ENCODE results near the gene TAP1.

Gene TAP1

DNA sequence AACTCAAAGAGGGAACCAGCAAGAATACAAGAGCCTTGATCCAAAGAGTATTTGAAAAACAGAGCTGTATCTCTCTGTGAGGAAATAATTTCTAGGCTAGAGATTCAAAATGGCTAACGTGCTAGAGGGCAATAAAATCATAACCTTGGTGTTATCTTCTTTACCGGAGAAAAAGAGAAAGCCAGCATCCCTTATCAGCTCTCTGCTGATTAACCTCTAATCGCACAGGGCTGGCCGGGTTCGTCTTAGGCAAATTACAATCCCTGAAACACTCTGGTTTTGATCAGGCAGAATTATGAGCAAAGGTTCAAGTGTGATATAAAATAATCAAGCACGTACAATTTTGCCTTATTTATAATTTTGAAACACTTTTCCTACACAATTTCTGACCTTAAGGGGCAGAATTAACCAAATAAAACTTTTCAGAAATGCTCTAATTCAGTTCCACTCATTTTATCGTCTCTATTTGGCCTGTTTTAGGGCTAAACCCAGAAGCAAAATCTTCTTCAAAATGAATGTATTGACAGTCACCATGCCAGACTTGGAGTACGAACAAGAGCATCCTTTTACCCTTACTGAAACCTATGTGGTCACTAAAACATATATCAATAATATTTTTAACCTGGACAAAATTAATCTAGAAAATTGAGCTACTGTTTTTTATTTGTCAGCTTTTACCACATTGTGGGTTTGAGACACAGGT, 14.2 kb upstream of the TAP1 start:
- H3K9me3 ChIP-seq (ENCODE audit: insufficient read depth, low read length): no peaks in the 10 kb centered on the region
- peak overlapping the region; percentile 33 for H3K4me3 ChIP-seq (ENCODE audit: low read length)
- 0 out of 2 replicates have a peak overlapping the region, but pooled peaks have one; percentile 14 for H2AFZ ChIP-seq (ENCODE audit: low read depth, low read length)
- H3K4me1 ChIP-seq (ENCODE audit: low read length): peaks cover 39% of the 10 kb centered on the region
- no peaks in the 10 kb centered on the region for H4K20me1 ChIP-seq (ENCODE audit: insufficient read depth, low read length)
- peak overlapping the region; percentile 67 for H3K4me2 ChIP-seq (ENCODE audit: low read length)
- H3K36me3 ChIP-seq (replicated peaks; ENCODE audit: low read depth, low read length): no peaks in the 10 kb centered on the region
- peaks cover 15% of the 10 kb centered on the region for H3K27me3 ChIP-seq (ENCODE audit: low read depth, low read length)
- H3K9ac ChIP-seq (ENCODE audit: low read length): peak overlapping the region; percentile 50
- no peak for TF ChIP-seq EZH2phosphoT487 (IDR thresholded peaks at IDR 0.05; ENCODE audit: low read depth)
- TF ChIP-seq, protein P1, sequence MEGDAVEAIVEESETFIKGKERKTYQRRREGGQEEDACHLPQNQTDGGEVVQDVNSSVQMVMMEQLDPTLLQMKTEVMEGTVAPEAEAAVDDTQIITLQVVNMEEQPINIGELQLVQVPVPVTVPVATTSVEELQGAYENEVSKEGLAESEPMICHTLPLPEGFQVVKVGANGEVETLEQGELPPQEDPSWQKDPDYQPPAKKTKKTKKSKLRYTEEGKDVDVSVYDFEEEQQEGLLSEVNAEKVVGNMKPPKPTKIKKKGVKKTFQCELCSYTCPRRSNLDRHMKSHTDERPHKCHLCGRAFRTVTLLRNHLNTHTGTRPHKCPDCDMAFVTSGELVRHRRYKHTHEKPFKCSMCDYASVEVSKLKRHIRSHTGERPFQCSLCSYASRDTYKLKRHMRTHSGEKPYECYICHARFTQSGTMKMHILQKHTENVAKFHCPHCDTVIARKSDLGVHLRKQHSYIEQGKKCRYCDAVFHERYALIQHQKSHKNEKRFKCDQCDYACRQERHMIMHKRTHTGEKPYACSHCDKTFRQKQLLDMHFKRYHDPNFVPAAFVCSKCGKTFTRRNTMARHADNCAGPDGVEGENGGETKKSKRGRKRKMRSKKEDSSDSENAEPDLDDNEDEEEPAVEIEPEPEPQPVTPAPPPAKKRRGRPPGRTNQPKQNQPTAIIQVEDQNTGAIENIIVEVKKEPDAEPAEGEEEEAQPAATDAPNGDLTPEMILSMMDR (IDR thresholded peaks at IDR 0.05; ENCODE audit: low read depth, low read length): no peak
- H3K27ac ChIP-seq (ENCODE audit: low read length): peak overlapping the region; percentile 70
- no peaks in the 10 kb centered on the region for H3K79me2 ChIP-seq (ENCODE audit: low read length)

DNA sequence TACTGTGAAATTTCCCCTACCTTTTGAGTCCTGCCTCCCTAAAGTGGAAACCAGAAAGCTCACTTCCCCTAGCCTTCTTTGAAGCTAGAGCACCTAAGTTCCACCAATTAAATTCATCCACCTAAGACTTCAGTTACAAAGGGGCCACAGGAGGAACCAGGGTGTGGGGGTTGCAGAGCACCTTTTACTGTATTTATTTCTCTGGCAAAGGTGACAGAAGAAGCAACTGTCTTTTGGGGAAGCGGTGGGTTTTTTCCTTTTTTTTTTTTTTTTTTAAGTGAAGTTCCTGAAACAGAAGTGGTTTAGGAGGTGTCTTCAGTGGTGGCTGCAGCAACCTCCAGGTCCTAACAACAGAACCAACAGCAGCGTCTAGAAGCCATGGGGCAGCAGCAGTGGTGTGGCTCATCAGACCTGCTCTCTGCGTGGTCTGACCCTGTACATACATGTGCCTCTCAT, 13.5 kb upstream of the TAP1 start:
- Histone ChIP-seq H2AFZ (ENCODE audit: low read depth, low read length) (0 out of 2 replicates have a peak overlapping the region, but pooled peaks have one; percentile 14), H3K27ac (ENCODE audit: low read length) (peak overlapping the region; percentile 70), H4K20me1 (ENCODE audit: insufficient read depth, low read length) (no peaks in the 10 kb centered on the region), H3K36me3 (replicated peaks; ENCODE audit: low read depth, low read length) (no peaks in the 10 kb centered on the region), H3K9me3 (ENCODE audit: insufficient read depth, low read length) (no peaks in the 10 kb centered on the region), H3K27me3 (ENCODE audit: low read depth, low read length) (peaks cover 15% of the 10 kb centered on the region), H3K9ac (ENCODE audit: low read length) (peak overlapping the region; percentile 50), H3K4me3 (ENCODE audit: low read length) (peak overlapping the region; percentile 33), H3K79me2 (ENCODE audit: low read length) (no peaks in the 10 kb centered on the region), H3K4me2 (ENCODE audit: low read length) (peak overlapping the region; percentile 67), H3K4me1 (ENCODE audit: low read length) (peaks cover 39% of the 10 kb centered on the region)
- TF ChIP-seq EZH2phosphoT487 (IDR thresholded peaks at IDR 0.05; ENCODE audit: low read depth): no peak
- TF ChIP-seq, protein P1 (IDR thresholded peaks at IDR 0.05; ENCODE audit: low read depth, low read length): no peak

DNA sequence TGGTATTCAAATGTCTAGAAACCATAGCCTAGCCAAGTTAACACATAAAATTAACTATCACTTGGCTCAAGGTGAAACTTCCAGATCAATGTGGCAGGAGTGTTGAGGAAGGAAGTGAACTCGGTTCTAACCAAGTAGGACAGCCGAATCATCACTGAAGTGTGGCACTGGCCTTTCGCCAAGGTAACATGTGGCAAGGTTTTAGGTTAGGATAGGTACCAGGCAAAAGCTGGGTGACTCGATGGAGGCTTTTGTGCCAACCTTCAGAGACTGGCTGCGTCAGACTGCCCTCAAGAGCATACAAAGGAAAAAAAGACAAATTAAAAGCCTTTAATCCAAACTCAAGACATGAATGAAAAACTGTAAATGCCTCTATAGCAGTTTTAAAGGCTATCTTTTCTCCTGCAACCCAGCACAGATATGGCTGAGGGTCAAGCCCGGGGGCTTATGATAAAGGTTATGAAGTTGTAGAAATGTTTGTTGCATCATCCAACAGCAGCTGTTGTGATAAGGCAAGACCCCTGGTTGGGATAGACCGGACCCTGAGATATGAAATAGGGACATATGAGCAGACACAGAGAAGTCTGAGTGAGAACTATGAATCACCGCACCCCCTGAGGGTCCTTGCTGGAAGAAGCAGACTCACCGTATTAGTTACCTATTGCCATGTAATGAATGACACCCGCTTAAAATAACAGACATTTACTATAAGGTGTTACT, 12.4 kb upstream of the TAP1 start:
- H2AFZ ChIP-seq (ENCODE audit: low read depth, low read length): no peak overlapping the region
- H3K4me2 ChIP-seq (ENCODE audit: low read length): peak overlapping the region; percentile 67
- peaks cover 10% of the 10 kb centered on the region for H3K27me3 ChIP-seq (ENCODE audit: low read depth, low read length)
- no peak overlapping the region for H3K4me3 ChIP-seq (ENCODE audit: low read length)
- peaks cover 42% of the 10 kb centered on the region for H3K4me1 ChIP-seq (ENCODE audit: low read length)
- H4K20me1 ChIP-seq (ENCODE audit: insufficient read depth, low read length): no peaks in the 10 kb centered on the region
- no peak for TF ChIP-seq EZH2phosphoT487 (IDR thresholded peaks at IDR 0.05; ENCODE audit: low read depth)
- TF ChIP-seq, protein P1 (IDR thresholded peaks at IDR 0.05; ENCODE audit: low read depth, low read length): no peak
- no peaks in the 10 kb centered on the region for H3K36me3 ChIP-seq (replicated peaks; ENCODE audit: low read depth, low read length)
- no peaks in the 10 kb centered on the region for H3K79me2 ChIP-seq (ENCODE audit: low read length)
- H3K9ac ChIP-seq (ENCODE audit: low read length): no peak overlapping the region
- H3K9me3 ChIP-seq (ENCODE audit: insufficient read depth, low read length): no peaks in the 10 kb centered on the region
- H3K27ac ChIP-seq (ENCODE audit: low read length): peak overlapping the region; percentile 47

DNA sequence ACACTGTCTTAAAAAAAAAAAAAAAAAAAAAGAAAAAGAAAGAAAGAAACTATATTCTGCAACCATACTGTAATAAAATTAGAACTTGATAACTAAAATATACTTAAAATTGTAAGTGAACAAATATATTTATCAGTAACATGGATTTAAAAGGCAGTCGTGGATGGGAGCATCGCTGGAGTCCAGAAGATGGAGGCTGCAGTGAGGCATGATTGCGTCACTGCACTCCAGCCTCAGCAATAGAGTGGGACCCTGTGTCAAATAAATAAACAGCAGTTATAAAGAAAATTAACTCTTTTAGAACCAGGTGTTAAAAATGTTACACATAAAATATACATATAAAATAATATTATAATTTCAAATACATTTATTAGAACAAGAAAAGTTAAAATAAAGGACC, 9.2 kb upstream of the TAP1 start:
- no peak overlapping the region for H3K9ac ChIP-seq (ENCODE audit: low read length)
- no peak overlapping the region for H3K27ac ChIP-seq (ENCODE audit: low read length)
- no peaks in the 10 kb centered on the region for H3K79me2 ChIP-seq (ENCODE audit: low read length)
- peaks cover 8% of the 10 kb centered on the region for H3K36me3 ChIP-seq (replicated peaks; ENCODE audit: low read depth, low read length)
- H4K20me1 ChIP-seq (ENCODE audit: insufficient read depth, low read length): no peaks in the 10 kb centered on the region
- H3K4me1 ChIP-seq (ENCODE audit: low read length): peaks cover 40% of the 10 kb centered on the region
- H3K27me3 ChIP-seq (ENCODE audit: low read depth, low read length): no peaks in the 10 kb centered on the region
- H3K9me3 ChIP-seq (ENCODE audit: insufficient read depth, low read length): no peaks in the 10 kb centered on the region
- no peak overlapping the region for H3K4me3 ChIP-seq (ENCODE audit: low read length)
- TF ChIP-seq, protein P1 (IDR thresholded peaks at IDR 0.05; ENCODE audit: low read depth, low read length): no peak
- TF ChIP-seq EZH2phosphoT487 (IDR thresholded peaks at IDR 0.05; ENCODE audit: low read depth): no peak
- H2AFZ ChIP-seq (ENCODE audit: low read depth, low read length): no peak overlapping the region
- H3K4me2 ChIP-seq (ENCODE audit: low read length): no peak overlapping the region
